HCT116 (cell line): Measurements from ENCODE around the gene AGPAT2. TPM values are rescaled to one million over a fixed set of nuclear protein-coding genes. Genes with fewer than 3 reads are reported as not detected.

Source experiments
- ATAC-seq: fragments of 200-7000 bp; cut with Tn5 transposase; 2 replicates; pipeline ENCODE4 v1.9.1; 2020; ENCODE audit warnings: mild to moderate bottlenecking, moderate library complexity
- BruUV-seq: library from RNA; stranded (reverse); fragments of 400-500 nt; replicated peaks from 2 replicates; lab custom pipeline; 2021; lab: Mats Ljungman, UMichigan
- CTCF ChIA-PET: fragments of 300-600 bp; sonication (Branson Sonifier 250); formaldehyde crosslinking; loops from one replicate; lab custom pipeline; 2021; ENCODE audit warnings: antibody characterized with exemption; lab: Charles Lee
- POLR2A ChIA-PET: fragments of 300-600, 350-600 bp; sonication (Branson Sonifier 250); formaldehyde crosslinking; loops from one replicate; lab custom pipeline; 2021; ENCODE audit warnings: antibody characterized with exemption; lab: Charles Lee
- RAD21 ChIA-PET, 2 experiments: fragments of 300-600 bp; sonication (Branson Sonifier 250); formaldehyde crosslinking; loops; one replicate each; lab custom pipeline; 2023; ENCODE audit warnings: low total read pairs in 2 of 2; ENCODE audit not compliant: uncharacterized antibody in 2 of 2, unreplicated experiment in 2 of 2, low non-redundant PET in 1 of 2; lab: Charles Lee
- DNase-seq: peaks from one replicate; pipeline ENCODE4 v3.0.0-alpha.2; 2010; ENCODE audit warnings: low read depth, low spot score
- H2AFZ ChIP-seq: fragments of 200-600 bp; shearing (Covaris generic), sonication (generic); 2 replicates; pipeline ENCODE4 v1.6.1; 2017; ENCODE audit warnings: low read depth, mixed run types, mixed read lengths, antibody characterized with exemption, low read length; ENCODE audit not compliant: poor library complexity, severe bottlenecking
- H3K27ac ChIP-seq: 2 replicates; pipeline ENCODE4 v1.5.1; 2012; ENCODE audit warnings: low read depth, low read length
- H3K27me3 ChIP-seq: fragments of 200-600 bp; sonication (generic); 2 replicates; pipeline ENCODE4 v1.6.1; 2016; ENCODE audit warnings: mixed run types, low read length, mixed read lengths; ENCODE audit not compliant: insufficient read depth
- H3K36me3 ChIP-seq, 2 experiments: fragments of 200-500 bp in 1 of 2; fragments of 200-600 bp in 1 of 2; sonication (Bioruptor generic) in 1 of 2; sonication (generic) in 1 of 2; 2 replicates each; pipeline versions ENCODE4 v1.5.1 to v1.6.1; 2014 to 2016; ENCODE audit warnings: low read length in 2 of 2, inconsistent platforms in 1 of 2, mixed read lengths in 1 of 2, mixed run types in 1 of 2; ENCODE audit not compliant: insufficient read depth in 2 of 2, control insufficient read depth in 1 of 2
- H3K4me1 ChIP-seq, 2 experiments: fragments of 200-600 bp in 1 of 2; sonication (generic) in 1 of 2; 2 replicates each; pipeline versions ENCODE4 v1.5.1 to v1.6.1; 2012 to 2017; ENCODE audit warnings: low read length in 2 of 2, inconsistent platforms in 1 of 2, mild to moderate bottlenecking in 1 of 2, mixed read lengths in 1 of 2, mixed run types in 1 of 2, moderate library complexity in 1 of 2; ENCODE audit not compliant: insufficient read depth in 2 of 2, control insufficient read depth in 1 of 2
- H3K4me2 ChIP-seq: fragments of 200-600 bp; sonication (generic); 2 replicates; pipeline ENCODE4 v1.6.1; 2017; ENCODE audit warnings: mixed run types, low read length, mixed read lengths
- H3K4me3 ChIP-seq, 2 experiments: fragments of 200-600 bp in 1 of 2; sonication (generic) in 1 of 2; replicated peaks in 1 of 2; 2 replicates each; pipeline ENCODE4 v1.5.1; 2011 to 2016; ENCODE audit warnings: low read length in 2 of 2, control low read depth in 1 of 2, low read depth in 1 of 2, mild to moderate bottlenecking in 1 of 2, mixed read lengths in 1 of 2, mixed run types in 1 of 2
- H3K79me2 ChIP-seq: fragments of 200-600 bp; sonication (generic); 2 replicates; pipeline ENCODE4 v1.6.1; 2017; ENCODE audit warnings: mild to moderate bottlenecking, mixed run types, low read length, moderate library complexity, mixed read lengths; ENCODE audit not compliant: insufficient read depth
- H3K9ac ChIP-seq: fragments of 200-600 bp; sonication (generic); 2 replicates; pipeline ENCODE4 v1.6.1; 2016; ENCODE audit warnings: low read length, mixed read lengths
- H3K9me2 ChIP-seq: fragments of 200-600 bp; sonication (generic), shearing (Covaris generic); 2 replicates; pipeline ENCODE4 v1.6.1; 2017; ENCODE audit warnings: mixed run types, mild to moderate bottlenecking, moderate library complexity; ENCODE audit not compliant: insufficient read depth
- H3K9me3 ChIP-seq, 2 experiments: fragments of 200-500 bp in 1 of 2; fragments of 200-600 bp in 1 of 2; sonication (Bioruptor generic) in 1 of 2; sonication (generic) in 1 of 2; 2 replicates each; pipeline ENCODE4 v1.6.1; 2014 to 2017; ENCODE audit warnings: low read length in 2 of 2, mixed read lengths in 2 of 2, inconsistent platforms in 1 of 2, low read depth in 1 of 2, mild to moderate bottlenecking in 1 of 2, mixed run types in 1 of 2, moderate library complexity in 1 of 2; ENCODE audit not compliant: control insufficient read depth in 1 of 2, insufficient read depth in 1 of 2
- H4K20me1 ChIP-seq: fragments of 200-600 bp; sonication (generic), shearing (Covaris generic); 2 replicates; pipeline ENCODE4 v1.6.1; 2017; ENCODE audit warnings: mixed run types, mild to moderate bottlenecking, moderate library complexity; ENCODE audit not compliant: insufficient read depth
- CBX3 ChIP-seq: IDR thresholded peaks from 2 replicates; pipeline ENCODE4 v1.6.1; 2012; ENCODE audit warnings: low read depth
- intact Hi-C: fragments of 100-400 bp; cut with micrococcal nuclease; formaldehyde crosslinking; loops from 2 replicates; pipeline ENCODE4 v1.10.0; 2022
- total RNA-seq: library from RNA; stranded (reverse); gene quantifications from one replicate; pipeline ENCODE4 v1.2.1, GENCODE V29; 2021; ENCODE audit not compliant: unreplicated experiment
- TF ChIP-seq, protein P1 (sequence below): IDR thresholded peaks from 2 replicates; pipeline ENCODE4 v1.6.1; 2012; ENCODE audit warnings: low read depth
- TF ChIP-seq, protein P2 (sequence below): IDR thresholded peaks from 2 replicates; pipeline ENCODE4 v1.6.1; 2012

Gene AGPAT2
- total RNA-seq, 1 experiment from 2014 or later, result 86.0 TPM

DNA sequence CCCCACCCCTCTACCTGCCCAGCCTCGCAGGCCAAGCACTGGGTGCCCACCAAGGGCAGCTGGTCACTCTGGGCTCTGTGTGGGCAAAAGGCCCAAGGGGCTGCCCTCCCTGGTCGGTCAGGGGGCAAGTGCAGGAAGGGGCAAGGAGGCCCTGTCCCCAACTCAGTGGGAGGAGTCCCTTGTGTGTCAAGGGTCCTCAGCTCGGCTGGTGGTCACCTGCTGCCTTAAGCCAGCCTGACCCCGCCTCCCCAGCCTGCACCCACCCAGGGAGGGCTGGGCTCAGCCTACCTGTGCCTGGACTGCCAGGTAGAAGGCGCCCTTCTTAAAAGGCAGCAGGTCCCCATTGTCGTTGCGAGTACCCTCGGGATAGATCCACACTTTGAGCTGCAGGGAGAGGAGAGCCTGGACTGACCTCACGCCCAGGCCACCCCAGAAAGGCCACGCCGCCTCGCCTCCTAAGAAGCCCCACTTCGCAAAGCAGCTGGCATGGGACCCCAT is 10.9 kb downstream of the AGPAT2 start:
- POLR2A ChIA-PET, result interaction anchor here (1.1 to 1.5 kb wide), 2 partner anchors 8 to 11 kb away, joined by 3 read pairs; partner anchors contain the start of gene AGPAT2
- H3K27ac ChIP-seq, result no peak overlapping the region
- H3K4me3 ChIP-seq, result no peak overlapping the region
- intact Hi-C loops, result no loop called here
- no peak for ATAC-seq
- TF ChIP-seq, protein P1, sequence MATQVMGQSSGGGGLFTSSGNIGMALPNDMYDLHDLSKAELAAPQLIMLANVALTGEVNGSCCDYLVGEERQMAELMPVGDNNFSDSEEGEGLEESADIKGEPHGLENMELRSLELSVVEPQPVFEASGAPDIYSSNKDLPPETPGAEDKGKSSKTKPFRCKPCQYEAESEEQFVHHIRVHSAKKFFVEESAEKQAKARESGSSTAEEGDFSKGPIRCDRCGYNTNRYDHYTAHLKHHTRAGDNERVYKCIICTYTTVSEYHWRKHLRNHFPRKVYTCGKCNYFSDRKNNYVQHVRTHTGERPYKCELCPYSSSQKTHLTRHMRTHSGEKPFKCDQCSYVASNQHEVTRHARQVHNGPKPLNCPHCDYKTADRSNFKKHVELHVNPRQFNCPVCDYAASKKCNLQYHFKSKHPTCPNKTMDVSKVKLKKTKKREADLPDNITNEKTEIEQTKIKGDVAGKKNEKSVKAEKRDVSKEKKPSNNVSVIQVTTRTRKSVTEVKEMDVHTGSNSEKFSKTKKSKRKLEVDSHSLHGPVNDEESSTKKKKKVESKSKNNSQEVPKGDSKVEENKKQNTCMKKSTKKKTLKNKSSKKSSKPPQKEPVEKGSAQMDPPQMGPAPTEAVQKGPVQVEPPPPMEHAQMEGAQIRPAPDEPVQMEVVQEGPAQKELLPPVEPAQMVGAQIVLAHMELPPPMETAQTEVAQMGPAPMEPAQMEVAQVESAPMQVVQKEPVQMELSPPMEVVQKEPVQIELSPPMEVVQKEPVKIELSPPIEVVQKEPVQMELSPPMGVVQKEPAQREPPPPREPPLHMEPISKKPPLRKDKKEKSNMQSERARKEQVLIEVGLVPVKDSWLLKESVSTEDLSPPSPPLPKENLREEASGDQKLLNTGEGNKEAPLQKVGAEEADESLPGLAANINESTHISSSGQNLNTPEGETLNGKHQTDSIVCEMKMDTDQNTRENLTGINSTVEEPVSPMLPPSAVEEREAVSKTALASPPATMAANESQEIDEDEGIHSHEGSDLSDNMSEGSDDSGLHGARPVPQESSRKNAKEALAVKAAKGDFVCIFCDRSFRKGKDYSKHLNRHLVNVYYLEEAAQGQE, result no peak
- TF ChIP-seq, protein P2, sequence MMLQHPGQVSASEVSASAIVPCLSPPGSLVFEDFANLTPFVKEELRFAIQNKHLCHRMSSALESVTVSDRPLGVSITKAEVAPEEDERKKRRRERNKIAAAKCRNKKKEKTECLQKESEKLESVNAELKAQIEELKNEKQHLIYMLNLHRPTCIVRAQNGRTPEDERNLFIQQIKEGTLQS, result no peak
- TF ChIP-seq CBX3, result no peak
- TF ChIP-seq, all 23 proteins: peak for 0
- ChIA-PET RAD21 (no interaction called here), CTCF (interaction anchor here (0.8 kb wide), 1 partner anchor 17 kb away, joined by 3 read pairs; no protein-coding TSS in a partner anchor)
- DNase-seq, result no peak
- Histone ChIP-seq H3K27me3 (no peaks in the 10 kb centered on the region), H3K4me1 (peaks cover 0 to 23% of the 10 kb centered on the region in 2 experiments; a peak in 1 of 4 replicates), H3K9ac (no peak overlapping the region), H2AFZ (no peak overlapping the region), H3K36me3 (peaks cover 0 to 7% of the 10 kb centered on the region in 2 experiments; a peak in 2 of 4 replicates), H4K20me1 (no peaks in the 10 kb centered on the region), H3K9me3 (no peaks in the 10 kb centered on the region), H3K9me2 (no peaks in the 10 kb centered on the region), H3K79me2 (peaks cover 19% of the 10 kb centered on the region), H3K4me2 (no peak overlapping the region)
- no TSS peak for BruUV-seq
